NCI-H226 (cell line): Measurements from ENCODE around the gene PPIL6.
A peak's percentile ranks its signal among the peaks of the same experiment; 100 is the strongest.

Experiments
- DNase-seq: peaks from one replicate; pipeline ENCODE4 v3.0.0-alpha.2; 2015

The PPIL6 gene

GRCh38 chr6:109360791-109361190 lies 79.6 kb downstream of the PPIL6 start:
- no peak for DNase-seq

DNA sequence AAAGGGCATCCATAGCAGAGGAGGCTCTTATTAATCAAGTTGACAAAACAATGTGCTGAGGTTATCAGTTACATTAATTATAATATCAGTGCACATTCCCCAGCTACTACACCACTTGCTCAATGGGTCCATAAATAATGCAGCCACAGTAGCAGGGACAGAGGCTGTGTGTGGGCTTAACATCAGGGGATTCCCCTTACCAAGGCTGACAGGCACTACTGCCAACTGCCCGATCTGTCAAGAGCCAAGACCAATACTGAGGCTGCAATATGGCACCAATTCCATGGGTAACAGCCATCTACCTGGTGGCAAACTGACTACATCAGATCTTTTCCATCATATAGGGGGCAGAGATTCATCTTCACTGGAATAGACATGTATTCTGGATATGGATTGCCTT lies 80.1 kb downstream of the PPIL6 start:
- DNase-seq: no peak

- DNase-seq: no peak
These were observed 81.2 kb downstream of the PPIL6 start for GRCh38 chr6:109359248-109359647.

GRCh38 chr6:109358204-109358603 lies 82.2 kb downstream of the PPIL6 start:
- DNase-seq: no peak

- DNase-seq: no peak
These were observed 84.2 kb downstream of the PPIL6 start for GRCh38 chr6:109356237-109356636.

DNA sequence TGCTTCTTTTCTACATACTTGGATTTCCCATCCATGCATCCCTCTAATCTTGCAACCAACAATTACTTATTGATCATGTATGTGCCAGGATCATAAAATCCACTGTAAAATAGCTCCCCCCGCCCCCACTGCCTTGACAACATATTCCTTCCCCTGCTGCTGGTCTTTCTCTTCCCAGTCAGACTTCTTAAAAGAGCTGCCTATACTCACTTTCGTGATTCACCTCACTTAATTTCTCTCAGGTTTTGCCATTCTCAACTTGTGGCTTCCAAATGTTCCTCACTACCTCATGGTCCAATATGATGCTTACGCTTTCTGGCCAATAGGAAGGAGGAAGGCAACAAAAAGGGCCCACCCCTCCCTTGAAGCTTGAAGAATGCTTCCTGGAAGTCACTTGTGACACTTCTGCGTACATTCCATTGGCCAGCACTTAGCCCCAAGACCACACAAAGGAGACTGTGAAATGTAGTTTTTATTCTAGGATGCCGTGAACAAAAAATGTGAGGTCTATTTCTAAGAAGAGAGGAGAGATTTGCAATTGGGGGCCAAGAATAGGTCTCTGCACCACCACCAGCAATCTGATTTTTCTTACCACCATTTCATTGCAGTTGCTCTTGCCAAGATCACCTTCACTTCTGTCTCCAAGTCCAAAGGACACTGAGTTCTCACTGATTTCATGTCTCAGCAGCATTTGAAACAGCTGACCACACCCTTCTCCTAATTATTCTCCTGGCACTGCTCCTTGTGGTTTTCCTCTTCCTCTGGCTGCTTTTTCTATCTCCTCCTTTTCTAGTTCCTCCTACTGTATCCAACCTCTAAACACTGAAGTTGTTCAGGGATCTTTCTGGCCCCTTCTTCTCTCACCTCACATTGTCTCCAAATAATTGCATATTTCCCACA lies 88.9 kb downstream of the PPIL6 start:
- no peak for DNase-seq

- DNase-seq: peak; percentile 68
These were observed 90.9 kb downstream of the PPIL6 start for GRCh38 chr6:109349419-109349987.

- DNase-seq: no peak
These were observed 92.2 kb downstream of the PPIL6 start for GRCh38 chr6:109348226-109348625.

GRCh38 chr6:109347779-109348178 lies 92.6 kb downstream of the PPIL6 start:
- no peak for DNase-seq

GRCh38 chr6:109345986-109346385 lies 94.4 kb downstream of the PPIL6 start:
- no peak for DNase-seq

DNA sequence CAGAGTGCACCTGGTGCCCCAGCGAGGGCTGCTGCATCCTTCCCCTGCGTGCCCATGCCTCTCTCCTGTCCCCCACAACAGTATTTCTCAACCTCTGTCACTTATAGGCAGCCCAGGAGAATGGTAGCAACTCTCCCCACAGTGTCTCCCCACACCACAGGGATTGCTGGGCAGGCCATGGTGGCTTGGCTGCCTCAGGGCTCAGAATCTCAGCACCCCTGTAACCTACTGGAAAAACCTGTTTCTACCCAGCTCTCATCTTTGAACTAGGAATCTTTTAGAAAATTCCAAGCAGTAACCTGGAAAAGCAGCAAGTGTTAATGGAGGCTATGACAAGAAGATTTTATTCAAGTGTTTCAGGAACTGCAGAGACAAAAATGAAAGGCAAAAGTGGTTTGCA lies 96.2 kb downstream of the PPIL6 start:
- DNase-seq: no peak

DNA sequence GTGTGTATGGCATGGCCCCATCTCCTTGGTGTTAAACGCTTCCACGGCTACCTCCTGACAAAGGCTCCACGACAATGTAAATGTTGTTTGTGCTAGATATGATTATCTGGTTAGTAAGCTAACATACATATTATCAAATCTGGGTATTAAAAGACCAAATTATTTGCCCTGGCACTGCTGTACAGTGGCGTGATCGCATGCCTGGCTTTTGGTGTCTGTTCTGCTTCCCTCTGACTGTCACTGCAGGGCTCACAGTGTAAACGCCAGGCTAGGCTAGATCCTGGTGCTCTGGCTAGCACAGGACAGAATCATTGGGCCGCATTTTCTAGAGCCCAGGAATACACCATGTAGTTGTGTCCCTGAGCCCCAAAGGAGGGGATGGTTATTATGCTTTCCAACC lies 96.9 kb downstream of the PPIL6 start:
- no peak for DNase-seq

DNA sequence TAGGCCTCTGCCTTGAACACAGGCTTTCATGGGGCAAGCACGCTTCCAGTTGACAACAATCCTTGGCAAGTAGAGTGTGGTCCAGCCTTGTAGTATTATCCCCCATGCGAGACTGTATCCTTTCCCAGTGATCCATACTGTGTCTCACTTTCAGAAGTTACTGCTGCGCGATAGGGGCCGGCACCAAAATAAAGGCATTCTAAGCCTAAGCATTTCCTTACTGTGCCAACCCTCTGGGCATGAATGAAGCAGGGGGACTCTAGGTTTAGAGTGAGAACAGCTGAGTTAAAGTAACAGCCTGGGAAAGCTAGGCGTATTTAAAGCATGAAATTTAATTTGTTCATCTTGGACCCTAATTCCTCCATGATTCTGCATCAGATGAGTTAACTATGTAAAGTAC lies 97.5 kb downstream of the PPIL6 start:
- DNase-seq: no peak

DNA sequence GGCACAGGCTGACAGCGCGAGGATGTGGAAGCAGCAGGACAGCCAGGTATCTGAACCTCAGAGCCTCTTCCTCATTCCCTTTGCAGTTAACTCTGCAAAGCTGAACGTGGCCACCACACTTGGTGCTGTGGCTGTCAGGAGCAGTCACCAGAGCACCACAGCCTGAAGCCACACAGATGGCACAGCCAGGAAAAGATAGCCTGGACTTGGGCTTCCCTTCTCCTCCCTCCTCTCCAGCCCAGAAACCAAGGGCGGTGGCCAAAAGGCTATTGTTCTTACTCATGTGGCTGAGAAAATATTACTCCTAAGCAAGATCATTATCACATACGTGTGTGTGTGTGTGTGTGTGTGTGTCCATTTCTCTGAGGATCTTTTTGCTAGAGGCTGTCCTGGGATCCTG lies 97.9 kb downstream of the PPIL6 start:
- DNase-seq: no peak

- no peak for DNase-seq
These were observed 99.6 kb downstream of the PPIL6 start for GRCh38 chr6:109340811-109341210.
